ENCODE data around the gene RPS14.

RPS14 gene

DNA sequence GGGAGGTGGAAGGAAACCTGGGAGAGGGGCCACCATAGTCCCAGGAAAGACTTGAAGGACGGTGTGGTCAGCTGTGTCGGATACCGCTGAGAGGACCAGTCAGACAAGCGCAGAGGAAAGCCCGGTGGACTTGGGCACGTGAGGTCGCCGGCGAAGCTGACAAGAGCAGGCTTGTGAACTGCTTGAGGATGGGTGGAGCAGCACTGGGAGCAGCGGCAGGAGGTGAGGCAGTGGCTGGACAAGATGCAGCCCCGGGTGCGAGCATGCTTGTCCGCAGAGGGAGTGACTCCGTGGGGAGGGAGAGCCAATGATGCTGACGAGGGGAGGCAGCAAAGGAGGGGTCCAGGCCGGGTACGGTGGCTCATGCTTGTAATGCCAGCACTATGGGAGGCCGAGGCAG lies 18.5 kb downstream of the RPS14 start:
- no peaks in the 10 kb centered on the region for H4K20me1 ChIP-seq (ENCODE audit: insufficient read depth, low read length, poor library complexity, severe bottlenecking)
- H3K9me2 ChIP-seq (replicated peaks; ENCODE audit: low read depth, low read length), result no peaks in the 10 kb centered on the region
- no peaks in the 10 kb centered on the region for H3K79me2 ChIP-seq (ENCODE audit: insufficient read depth, low read length)
- H3K4me3 ChIP-seq (ENCODE audit: low read length, poor library complexity, severe bottlenecking), result no peak overlapping the region
- peaks cover 3% of the 10 kb centered on the region for H3K4me1 ChIP-seq (ENCODE audit: insufficient read depth, low read length, poor library complexity, severe bottlenecking)
- no peak overlapping the region for H3K4me2 ChIP-seq (ENCODE audit: low read depth, low read length, poor library complexity, severe bottlenecking)
- H3K36me3 ChIP-seq (ENCODE audit: insufficient read depth, low read length), result no peaks in the 10 kb centered on the region
- no peaks in the 10 kb centered on the region for H3K9me3 ChIP-seq (ENCODE audit: insufficient read depth, low read depth, low read length)
- no peaks in the 10 kb centered on the region for H3K27me3 ChIP-seq (ENCODE audit: insufficient read depth, low read length, poor library complexity, severe bottlenecking)
- H2AFZ ChIP-seq (ENCODE audit: low read length), result no peak overlapping the region
- no peak for TF ChIP-seq EZH2phosphoT487 (IDR thresholded peaks at IDR 0.05; ENCODE audit: borderline replicate concordance)
- TF ChIP-seq, protein P1, sequence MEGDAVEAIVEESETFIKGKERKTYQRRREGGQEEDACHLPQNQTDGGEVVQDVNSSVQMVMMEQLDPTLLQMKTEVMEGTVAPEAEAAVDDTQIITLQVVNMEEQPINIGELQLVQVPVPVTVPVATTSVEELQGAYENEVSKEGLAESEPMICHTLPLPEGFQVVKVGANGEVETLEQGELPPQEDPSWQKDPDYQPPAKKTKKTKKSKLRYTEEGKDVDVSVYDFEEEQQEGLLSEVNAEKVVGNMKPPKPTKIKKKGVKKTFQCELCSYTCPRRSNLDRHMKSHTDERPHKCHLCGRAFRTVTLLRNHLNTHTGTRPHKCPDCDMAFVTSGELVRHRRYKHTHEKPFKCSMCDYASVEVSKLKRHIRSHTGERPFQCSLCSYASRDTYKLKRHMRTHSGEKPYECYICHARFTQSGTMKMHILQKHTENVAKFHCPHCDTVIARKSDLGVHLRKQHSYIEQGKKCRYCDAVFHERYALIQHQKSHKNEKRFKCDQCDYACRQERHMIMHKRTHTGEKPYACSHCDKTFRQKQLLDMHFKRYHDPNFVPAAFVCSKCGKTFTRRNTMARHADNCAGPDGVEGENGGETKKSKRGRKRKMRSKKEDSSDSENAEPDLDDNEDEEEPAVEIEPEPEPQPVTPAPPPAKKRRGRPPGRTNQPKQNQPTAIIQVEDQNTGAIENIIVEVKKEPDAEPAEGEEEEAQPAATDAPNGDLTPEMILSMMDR (conservative IDR thresholded peaks at IDR 0.05; ENCODE audit: low read length), result no peak
- H3F3A ChIP-seq (ENCODE audit: low read depth), result no peaks in the 10 kb centered on the region
- H3K9ac ChIP-seq (ENCODE audit: low read depth, low read length, poor library complexity, severe bottlenecking), result no peak overlapping the region

DNA sequence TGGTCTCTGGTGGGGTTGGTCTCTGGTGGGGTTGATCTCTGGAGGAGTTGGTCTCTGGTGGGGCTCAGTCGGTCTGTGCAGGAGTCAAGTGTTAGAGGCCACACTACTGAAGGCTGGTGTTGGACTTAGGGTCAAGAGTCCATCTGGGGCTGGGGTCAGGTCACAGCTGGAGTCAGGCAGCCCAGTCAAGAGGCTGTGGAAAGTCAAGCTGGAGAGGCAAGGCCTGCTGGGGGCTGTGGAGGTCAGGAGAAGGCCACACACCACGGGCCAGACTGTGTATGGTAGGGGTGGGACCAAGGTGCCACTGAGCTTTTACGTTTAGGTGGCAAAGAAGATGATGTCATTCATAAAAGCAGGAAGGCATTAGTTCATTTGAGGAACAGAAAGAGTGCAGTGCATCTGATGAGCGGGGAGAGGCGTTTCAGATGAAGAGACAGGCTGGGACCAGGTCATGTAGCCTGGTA lies 20.1 kb downstream of the RPS14 start:
- Histone ChIP-seq H3K9ac (ENCODE audit: low read depth, low read length, poor library complexity, severe bottlenecking) (no peak overlapping the region), H3K9me3 (ENCODE audit: insufficient read depth, low read depth, low read length) (no peaks in the 10 kb centered on the region), H3K79me2 (ENCODE audit: insufficient read depth, low read length) (no peaks in the 10 kb centered on the region), H3K4me2 (ENCODE audit: low read depth, low read length, poor library complexity, severe bottlenecking) (no peak overlapping the region), H3K4me1 (ENCODE audit: insufficient read depth, low read length, poor library complexity, severe bottlenecking) (no peaks in the 10 kb centered on the region), H3K9me2 (replicated peaks; ENCODE audit: low read depth, low read length) (no peaks in the 10 kb centered on the region), H3K27me3 (ENCODE audit: insufficient read depth, low read length, poor library complexity, severe bottlenecking) (no peaks in the 10 kb centered on the region), H4K20me1 (ENCODE audit: insufficient read depth, low read length, poor library complexity, severe bottlenecking) (no peaks in the 10 kb centered on the region), H3K36me3 (ENCODE audit: insufficient read depth, low read length) (no peaks in the 10 kb centered on the region), H2AFZ (ENCODE audit: low read length) (no peak overlapping the region), H3F3A (ENCODE audit: low read depth) (no peaks in the 10 kb centered on the region), H3K4me3 (ENCODE audit: low read length, poor library complexity, severe bottlenecking) (no peak overlapping the region)
- no peak for TF ChIP-seq EZH2phosphoT487 (IDR thresholded peaks at IDR 0.05; ENCODE audit: borderline replicate concordance)
- TF ChIP-seq, protein P1 (conservative IDR thresholded peaks at IDR 0.05; ENCODE audit: low read length), result no peak

DNA sequence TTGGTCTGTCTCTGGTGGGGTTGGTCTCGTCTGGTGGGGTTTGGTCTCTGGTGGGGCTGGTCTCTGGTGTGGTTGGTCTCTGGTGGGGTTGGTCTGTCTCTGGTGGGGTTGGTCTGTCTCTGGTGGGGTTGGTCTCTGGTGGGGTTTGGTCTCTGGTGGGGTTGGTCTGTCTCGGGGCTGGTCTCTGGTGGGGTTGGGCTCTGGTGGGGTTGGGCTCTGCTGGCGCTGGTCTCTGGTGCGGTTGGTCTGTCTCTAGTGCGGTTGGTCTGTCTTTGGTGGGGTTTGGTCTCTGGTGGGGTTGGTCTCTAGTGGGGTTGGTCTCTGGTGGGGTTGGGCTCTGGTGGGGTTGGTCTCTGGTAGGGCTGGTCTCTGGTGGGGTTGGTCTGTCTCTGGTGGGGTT lies 20.6 kb downstream of the RPS14 start:
- no peaks in the 10 kb centered on the region for H4K20me1 ChIP-seq (ENCODE audit: insufficient read depth, low read length, poor library complexity, severe bottlenecking)

More for the DNA sequence above, 20.6 kb downstream of the RPS14 start:
- H3K9me2 ChIP-seq (replicated peaks; ENCODE audit: low read depth, low read length), result no peaks in the 10 kb centered on the region
- no peaks in the 10 kb centered on the region for H3K4me1 ChIP-seq (ENCODE audit: insufficient read depth, low read length, poor library complexity, severe bottlenecking)
- TF ChIP-seq EZH2phosphoT487 (IDR thresholded peaks at IDR 0.05; ENCODE audit: borderline replicate concordance), result no peak
- TF ChIP-seq, protein P1 (conservative IDR thresholded peaks at IDR 0.05; ENCODE audit: low read length), result no peak
- H3K36me3 ChIP-seq (ENCODE audit: insufficient read depth, low read length), result no peaks in the 10 kb centered on the region
- no peaks in the 10 kb centered on the region for H3K79me2 ChIP-seq (ENCODE audit: insufficient read depth, low read length)
- no peaks in the 10 kb centered on the region for H3F3A ChIP-seq (ENCODE audit: low read depth)
- no peak overlapping the region for H3K4me3 ChIP-seq (ENCODE audit: low read length, poor library complexity, severe bottlenecking)
- no peaks in the 10 kb centered on the region for H3K27me3 ChIP-seq (ENCODE audit: insufficient read depth, low read length, poor library complexity, severe bottlenecking)
- H3K9ac ChIP-seq (ENCODE audit: low read depth, low read length, poor library complexity, severe bottlenecking), result no peak overlapping the region
- H3K9me3 ChIP-seq (ENCODE audit: insufficient read depth, low read depth, low read length), result no peaks in the 10 kb centered on the region
- no peak overlapping the region for H2AFZ ChIP-seq (ENCODE audit: low read length)
- H3K4me2 ChIP-seq (ENCODE audit: low read depth, low read length, poor library complexity, severe bottlenecking), result no peak overlapping the region

Measured in Loucy (cell line).